Limb (tissue), 2 donors: ENCODE measurements around the gene MSANTD2.
A peak's percentile ranks its signal among the peaks of the same experiment; 100 is the strongest.

Experiments used
- DNase-seq, 2 donors: peaks; one replicate each; pipeline ENCODE4 v3.0.0-alpha.2; 2016; ENCODE audit errors: extremely low spot score in 2 of 2

The MSANTD2 gene

DNA sequence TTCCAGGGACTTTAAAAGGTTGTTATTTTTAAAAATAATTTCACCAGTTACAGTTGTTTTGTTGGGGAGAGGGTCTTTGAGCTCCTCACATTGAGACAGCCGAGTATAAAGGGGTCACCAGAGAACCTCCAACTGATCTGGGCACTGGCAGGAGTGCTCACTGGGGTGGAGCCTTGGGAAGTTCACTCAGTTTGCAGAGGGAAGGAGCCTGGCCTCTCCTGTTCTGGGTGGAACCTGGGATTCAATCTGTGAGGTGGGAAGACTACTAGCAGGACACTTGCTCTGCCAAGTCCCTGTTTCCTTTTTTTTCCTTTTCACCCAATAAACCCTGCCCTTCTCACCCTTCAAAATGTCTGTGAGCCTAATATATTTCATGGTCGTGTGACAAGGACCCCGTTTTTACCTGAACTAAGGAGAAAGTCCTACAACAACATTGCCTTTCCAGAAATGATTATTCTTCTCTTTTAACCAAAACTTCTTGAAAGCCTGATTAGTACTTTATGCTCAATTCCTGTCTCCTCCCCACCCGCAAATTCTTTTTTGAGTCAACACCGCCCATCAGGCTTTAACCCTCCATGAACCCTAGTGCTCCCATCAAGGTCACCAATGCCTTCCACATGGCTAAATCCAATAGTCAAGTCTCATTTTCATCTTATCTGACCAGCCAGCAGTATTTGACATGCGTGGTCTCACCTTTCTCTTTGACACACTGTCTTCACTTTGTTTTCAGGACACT lies 22.0 kb upstream of the MSANTD2 start:
- no peak for DNase-seq

DNA sequence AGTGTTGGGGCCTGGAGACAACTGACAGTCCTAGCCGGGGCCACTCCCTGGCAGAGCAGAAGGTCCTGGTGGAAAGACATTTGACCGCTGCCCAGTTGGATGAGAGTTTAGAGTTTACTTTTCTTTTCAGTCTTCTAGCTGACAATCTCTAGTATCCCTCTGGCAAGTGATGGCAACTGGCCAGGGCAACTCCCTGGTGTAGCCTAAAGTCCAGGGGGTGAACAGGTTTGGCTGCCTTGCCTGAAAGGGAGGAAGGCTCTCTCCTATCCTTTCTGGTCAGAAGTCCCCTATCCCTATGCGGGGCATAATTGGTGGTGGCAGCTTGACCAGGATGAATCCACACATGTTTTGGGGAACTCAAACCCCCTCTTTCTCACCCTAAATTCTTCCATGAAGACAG lies 16.8 kb upstream of the MSANTD2 start:
- no peak for DNase-seq

DNA sequence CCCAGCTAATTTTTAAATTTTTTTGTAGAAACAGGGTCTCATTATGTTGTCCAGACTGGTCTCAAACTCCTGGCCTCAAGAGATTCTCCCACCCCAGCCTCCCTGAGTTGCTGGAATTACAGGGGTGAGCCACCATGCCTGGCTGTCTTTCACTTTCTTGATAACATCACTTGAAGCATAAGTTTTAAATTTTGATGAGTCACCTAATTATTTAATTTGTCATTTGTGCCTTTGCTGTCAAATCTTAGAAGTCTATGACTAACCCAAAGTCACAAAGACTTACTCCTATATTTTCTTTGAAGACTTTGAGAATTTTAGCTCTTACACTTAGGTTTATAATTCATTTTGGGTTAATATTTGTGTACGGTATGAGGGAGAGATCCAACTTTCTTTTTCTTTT lies 14.5 kb upstream of the MSANTD2 start:
- DNase-seq, result no peak

DNA sequence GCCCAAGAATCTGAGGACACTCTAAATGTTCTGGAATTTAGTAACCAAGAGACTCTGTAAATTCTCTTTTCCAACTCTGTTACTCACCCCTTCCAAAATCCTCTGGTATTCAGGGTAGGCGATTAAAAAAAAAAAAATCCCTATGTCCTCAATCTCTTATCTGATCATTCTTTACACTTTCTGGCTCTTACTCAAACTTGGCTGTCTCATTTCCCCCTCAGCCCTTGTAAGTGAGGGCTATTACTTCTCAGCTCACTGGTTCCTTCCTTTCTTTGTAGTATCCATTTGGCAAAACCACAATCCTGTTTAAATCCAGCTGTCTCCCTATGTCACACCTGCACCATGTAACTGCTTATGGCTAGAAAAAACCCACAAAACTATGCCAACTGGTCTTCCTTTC lies 12.7 kb upstream of the MSANTD2 start:
- DNase-seq, result no peak

DNA sequence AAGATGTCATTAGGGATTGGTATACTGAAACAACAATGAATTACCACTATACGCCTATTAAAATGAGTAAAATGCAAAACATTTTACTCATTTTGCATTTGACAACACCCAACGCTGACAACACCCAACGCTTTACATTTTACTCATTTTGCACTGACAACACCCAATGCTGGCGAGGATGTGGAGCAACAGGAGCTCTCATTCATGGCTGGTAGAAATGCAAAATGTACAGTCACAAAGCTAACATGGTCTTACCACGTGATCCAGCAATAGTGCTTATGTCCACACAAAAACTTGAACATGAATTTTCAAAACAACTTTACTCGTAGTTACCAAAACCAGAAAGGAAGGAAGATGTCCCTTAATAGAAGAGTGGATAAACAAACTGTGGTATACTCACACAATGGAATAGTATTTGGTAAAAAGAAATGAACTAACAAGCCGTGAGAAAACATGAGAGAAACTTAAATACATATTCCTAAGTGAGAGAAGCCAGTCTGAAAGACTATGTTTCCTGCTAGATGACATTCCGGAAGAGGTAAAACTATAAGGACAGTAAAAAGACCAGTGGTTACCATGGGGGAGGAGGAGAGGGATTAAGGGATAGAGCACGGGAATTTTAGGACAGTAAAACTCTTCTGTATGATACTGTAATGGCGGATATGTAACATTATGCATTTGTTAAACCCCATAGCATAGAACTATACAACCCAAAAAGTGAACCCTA lies 11.4 kb upstream of the MSANTD2 start:
- DNase-seq, result no peak

DNA sequence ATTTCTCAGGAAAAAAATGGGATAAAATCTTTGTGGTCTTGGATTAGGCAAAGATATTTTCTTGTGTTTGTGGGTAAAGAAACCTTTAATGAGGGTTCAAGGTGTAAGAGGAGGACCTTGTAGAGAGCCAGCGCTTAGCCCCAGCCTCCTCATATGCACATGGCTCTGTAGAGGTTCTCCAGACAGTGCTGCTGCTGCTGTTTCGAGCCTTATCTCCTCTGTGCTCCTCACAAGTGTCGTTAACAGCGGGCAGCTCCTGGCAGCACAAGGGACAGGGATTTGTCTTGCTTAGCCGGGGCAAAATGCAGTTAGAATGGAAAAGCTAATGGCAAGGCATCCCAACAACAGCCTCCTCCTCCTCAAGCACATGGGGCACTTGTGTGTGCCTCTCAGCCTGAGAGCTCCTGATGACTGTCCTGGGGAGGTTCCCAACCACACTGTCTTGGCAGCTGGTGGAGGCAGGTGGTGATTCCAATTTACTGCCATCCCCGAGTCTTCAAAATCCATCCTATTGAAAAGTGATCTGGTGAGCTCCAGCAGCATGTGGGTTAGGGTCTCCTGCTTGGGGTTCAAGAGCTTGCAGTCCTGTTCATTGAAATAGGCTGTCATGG lies 7.6 kb upstream of the MSANTD2 start:
- no peak for DNase-seq

DNA sequence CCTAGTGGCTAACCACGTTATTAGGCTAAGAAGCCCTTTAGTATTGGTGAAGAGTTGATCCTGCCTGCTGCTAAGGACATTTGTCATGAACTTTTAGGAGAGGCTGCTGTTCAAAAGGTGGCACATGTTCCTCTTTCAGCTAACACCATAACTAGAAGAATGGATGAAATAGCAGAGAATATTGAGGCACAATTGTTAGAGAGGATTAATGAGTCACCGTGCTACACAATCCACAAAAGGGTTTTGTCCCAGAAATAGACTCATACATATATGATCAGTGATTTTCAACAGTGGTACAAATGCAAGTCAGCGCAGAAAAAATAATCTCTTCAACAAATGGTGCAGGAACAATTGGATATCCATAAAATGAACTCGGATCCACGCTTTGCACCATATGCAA lies 7.0 kb upstream of the MSANTD2 start:
- no peak for DNase-seq

DNA sequence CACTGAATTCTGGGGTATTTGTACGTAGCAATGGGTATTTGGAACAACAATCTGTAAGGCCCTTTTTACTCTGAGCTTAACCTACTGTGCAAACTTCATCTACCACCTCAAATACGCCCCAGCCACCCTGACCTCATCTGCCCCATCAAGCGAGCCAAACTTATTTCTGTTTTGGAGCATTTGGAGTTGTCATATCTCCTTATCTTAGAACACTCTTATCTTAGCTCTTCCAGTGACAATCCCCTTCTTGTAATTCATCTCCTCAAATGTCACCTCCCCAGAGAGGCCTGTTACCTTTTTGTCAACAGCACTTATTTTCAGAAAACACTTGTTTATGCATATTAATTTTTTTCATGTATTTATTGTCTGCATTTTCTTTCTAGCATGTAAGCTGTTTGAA lies 4.7 kb upstream of the MSANTD2 start:
- no peak for DNase-seq

DNA sequence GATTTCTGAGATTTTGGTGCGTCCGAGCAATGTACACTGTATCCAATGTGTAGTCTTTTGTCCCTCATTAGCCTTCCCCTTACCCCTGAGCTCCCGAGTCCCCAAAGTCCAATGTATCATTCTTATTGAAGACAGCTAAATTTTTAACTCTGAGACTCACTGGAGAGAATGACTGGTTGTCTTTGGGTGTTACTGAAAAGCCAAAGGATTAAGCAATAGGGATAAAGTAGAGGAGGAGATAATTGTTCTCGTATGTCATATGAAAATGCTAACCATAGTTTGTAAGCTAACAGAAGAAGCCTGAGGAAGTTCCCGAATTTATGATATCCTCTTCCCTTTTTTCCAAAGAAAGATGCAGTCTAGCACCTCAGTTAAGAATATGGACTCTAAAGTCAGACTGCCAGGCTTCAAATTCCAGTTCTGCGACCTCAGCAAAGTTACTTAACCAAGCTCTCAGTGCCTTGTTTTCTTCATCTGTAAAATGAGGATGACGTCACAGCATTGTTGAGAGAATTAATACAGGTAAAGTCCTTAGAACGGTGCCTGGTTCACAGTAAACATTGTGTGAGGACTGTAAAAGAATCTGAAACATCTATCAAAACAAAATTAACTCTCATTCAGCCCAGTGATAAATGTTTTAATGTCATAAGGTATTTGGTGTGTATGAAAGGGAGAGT lies 1.6 kb upstream of the MSANTD2 start:
- no peak for DNase-seq

DNA sequence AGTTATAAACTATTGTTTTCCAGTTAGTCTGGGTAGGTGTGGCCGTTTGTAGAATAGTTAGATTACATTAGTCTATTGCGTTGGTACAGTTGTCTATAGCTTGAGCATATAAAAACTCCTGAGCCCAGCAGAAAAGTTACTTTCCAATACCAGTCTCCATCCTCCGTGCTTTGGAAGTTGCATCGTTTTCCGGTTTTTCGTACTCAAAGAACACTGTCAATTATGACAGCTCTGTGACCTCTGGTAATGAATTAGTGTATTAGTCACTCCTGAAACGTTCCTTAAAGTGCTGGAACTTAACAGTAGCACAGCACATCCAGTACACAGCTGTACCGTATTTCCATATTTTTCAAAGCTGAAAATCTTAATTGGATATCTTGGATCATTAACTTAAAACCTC lies 808 bp upstream of the MSANTD2 start:
- peak in 1 of 2 donors; percentile 15 for DNase-seq

DNA sequence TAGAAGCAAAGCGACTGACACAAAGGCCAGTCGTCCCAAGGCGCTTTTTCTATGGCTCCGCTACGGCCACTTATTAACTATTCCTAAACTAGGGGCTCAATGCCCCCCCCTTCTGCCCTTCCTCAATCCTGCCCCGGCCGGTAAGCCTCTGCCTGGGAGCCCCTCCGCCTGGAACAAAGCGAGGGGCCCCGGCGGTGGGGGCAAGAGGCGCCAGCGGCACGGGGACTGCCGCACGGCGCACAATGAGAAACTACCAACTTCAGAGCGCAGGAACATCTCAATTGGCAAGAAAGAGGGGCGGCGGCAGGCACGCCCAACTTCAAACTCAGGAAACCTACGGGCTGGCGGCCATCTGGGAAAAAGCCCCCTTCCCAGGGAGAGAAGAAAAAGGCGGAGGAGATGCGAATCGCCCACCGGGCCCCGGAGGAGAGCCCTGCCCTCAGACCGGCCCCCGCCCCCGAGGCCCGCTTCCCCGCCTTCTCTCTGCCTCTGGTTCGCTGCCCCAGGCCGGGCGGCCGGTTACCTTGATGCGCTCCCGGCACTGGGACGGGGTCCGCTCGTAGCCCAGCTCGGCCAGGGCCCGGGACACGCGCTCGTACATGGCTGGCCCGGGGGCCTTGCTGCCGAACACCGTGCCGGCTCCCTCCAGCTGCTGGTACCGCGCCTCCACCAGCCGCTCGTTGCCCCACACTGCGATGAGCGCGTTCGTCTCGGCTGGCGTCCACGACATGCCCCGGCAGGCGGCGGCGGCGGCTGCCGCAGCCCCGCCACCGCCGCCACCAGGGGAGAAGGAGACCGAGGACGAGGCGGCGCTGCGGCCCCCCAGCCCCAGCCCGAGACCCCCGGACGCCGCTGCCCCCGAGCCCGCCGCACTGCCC lies 619 bp downstream of the MSANTD2 start:
- DNase-seq, result peak; percentile 6 to 71

DNA sequence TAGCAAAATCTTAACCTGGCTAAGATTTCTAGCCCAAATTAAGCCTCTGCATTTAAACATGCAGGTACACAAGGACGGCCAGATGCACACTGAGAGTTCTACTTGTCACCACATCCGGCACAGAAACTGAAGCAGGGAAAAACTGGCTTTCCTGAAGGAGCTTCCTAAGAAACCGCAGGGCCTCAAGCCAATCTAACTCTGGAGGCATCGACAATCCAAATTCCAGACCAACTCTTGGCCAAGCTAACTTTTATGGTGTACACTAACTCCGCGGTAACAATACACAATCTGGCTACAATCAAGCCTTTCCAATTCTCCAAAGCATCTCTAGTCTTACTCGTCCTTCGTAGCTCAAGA lies 1.2 kb downstream of the MSANTD2 start:
- DNase-seq, result peak; percentile 32 to 42

DNA sequence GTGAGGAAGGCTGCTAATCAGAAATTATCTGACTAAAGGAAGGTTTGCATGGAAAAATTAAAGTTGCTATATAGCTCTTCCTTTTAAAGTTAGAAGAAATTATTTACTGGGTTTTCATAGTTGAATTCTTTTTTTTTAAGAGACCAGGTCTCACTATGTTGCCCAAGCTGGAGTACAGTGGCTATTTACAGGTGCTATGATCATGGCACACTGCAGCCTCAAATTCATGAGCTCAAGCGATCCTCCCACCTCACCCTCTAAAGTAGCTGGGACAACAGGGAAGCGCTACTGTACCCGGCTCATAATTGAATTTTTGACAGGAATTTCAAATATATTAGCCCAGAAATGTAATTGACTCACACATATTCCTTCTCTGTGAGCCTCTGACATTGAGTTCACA lies 3.9 kb downstream of the MSANTD2 start:
- no peak for DNase-seq

DNA sequence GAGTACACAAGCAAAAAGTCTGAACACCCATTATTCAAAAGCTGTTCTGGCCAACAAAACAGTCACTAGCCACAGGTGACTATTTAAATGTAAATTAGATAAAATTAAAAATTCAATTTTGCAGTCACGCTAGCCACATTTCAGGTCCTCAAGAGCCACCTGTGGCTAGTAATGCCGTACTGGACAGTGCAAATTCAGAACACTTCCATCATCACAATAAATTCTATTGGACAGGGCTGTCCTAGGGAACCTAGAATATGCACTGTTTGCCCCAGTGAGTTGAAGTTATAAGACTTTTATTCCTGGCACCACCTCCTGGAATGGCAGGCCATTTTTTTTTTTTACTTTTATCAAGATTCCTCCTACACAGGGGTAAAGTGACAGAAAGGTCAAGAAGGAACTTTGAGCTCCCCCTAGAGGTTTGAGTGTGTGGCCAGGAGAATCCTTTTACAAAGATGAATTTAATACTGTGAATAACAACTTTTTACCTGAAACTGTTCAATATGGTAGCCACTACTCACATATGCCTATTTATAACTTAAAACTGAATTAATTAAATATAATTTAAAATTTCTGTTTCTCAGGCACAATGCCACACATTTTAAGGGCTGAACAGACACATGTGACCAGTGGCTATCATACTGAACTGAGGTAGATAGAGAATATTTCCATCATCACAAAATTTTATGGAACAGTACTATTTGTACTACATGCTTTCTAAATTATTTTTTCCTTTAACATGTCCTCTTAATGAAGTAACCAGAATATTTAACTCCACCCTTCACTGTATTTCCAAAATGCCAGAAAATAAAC lies 6.5 kb downstream of the MSANTD2 start:
- DNase-seq, result peak in 1 of 2 donors; percentile 2

DNA sequence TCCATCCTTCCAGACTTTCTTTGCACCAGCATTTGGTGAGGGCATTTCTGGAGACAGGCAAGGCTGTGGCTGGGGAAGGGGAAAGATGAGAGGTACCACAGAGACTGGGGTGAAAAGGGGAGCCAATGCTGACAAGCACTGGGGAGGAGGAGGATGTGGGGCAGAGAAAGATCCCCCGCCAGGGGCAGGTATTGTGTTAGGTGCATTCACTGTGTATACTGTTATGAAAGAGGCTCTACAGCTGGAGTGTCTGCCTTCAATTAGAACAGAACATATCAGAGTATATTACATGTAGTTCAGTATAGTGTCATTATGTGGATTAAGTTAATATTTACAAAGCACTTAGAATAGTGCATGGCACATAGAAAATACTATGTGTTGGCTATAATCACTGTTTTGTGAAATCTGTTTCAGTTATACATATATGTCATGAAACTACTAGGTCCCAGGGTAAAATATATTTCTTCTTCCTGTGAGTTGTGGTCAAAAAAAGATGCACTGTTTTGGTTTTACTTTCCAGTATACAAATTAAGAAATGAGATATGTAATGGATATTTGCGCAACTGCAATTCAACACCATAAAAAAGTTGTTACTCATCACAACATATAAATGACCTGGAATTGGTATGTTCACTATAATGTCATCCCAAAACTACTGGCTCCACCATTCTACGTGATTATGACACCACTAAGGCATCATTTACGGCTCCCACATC lies 8.4 kb downstream of the MSANTD2 start:
- no peak for DNase-seq

DNA sequence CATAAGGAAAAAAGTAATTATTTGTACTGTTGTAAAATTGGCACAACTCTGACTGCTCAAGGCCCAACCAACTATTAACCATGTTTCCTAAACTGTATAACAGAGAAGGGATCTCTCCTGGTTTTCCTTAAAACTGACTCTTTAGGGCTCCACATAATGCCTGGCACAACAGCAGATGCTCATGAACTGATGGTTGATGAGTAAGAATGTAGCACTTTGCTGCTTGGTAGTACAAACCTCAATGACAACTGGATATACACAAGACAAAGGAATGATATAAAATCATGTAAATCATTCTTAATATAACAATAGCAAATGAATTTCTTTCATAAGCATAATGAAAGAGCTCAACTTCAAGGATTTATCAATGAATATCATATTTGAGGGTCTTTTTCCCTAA lies 11.7 kb downstream of the MSANTD2 start:
- no peak for DNase-seq

DNA sequence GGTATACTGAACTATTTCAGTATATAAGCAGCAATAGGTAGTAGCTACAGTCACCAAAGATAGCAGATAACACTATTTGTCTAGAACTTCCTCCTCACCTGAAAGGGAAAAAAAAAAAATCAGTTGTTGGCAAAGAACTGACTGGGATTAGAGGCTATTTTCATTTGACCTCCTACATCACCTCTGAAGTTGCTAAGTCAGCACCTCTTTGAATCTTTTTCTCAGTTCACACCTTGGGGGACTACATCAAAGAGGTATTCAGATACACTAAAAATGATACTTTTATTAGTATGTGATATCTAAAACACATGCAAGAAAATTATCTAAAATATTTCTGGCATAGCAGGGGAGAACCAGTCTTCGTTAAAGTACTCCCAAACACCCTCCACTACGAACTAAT lies 16.2 kb downstream of the MSANTD2 start:
- no peak for DNase-seq

DNA sequence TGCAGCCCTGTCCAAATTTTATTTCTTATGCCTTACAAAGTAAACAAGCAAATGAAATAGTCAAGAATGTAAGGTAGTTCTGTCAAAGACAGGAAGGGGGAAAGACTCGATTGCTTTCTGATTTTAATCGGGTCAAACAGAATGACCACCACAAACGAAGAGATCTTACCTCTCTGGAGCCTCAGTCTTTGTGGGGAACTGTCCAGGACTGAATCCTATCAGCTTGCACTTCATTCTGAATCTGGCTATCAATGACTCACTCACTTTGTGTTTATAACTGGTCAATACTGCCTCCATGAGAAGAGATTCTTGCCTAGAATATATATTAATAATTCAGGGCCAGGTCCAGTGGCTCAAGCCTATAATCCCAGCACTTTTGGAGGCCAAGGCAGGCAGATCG lies 17.2 kb downstream of the MSANTD2 start:
- no peak for DNase-seq

DNA sequence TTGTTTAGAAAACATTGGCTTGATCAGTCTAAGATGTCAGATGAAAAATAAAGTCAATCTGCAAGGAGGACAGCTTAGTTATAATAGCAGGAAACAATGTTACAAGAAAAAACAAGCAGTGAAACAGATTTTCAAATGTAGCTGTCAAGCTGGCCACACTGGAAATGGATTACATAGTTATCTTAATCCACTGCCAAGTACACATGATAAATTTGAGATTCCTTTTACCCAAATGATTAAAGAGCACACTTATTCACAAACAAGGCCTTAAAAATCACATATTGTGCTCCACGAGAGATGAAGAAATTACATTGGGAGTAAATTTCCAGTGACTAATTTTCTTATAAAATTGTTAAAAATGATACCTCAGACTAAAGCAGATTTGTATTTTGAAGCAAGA lies 20.6 kb downstream of the MSANTD2 start:
- DNase-seq, result no peak

DNA sequence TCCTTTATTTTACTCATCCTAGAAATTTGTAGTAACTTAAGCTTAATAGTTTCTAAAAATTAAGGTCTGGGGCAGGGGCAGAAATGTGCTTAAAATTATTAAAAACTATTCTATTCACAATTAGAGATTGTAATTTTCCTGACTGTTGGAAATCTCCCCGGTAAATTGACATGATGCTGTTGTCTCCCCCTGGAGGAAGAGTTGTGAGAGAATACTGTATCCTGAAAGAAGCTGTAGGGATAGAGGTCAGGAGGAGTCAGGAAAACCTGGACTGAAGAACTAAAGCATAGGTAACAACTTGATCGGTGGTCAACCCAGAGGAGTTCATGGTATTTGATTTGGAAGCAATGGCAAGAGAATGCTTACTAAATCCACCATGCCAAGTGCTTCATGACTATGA lies 21.9 kb downstream of the MSANTD2 start:
- DNase-seq, result no peak
